PC-3 (cell line): ENCODE data around the gene OR2C3. TPM values are rescaled to one million over a fixed set of nuclear protein-coding genes. Genes with fewer than 3 reads are reported as not detected.
A peak's percentile ranks its signal among the peaks of the same experiment; 100 is the strongest.

Experiments
- ATAC-seq: fragments of 200-7000 bp; cut with Tn5 transposase; 2 replicates; pipeline ENCODE4 v1.9.1; 2020; ENCODE audit warnings: mild to moderate bottlenecking, moderate library complexity
- BruUV-seq: library from RNA; stranded (reverse); fragments of 400-500 nt; replicated peaks from 2 replicates; lab custom pipeline; 2021; lab: Mats Ljungman, UMichigan
- CTCF ChIA-PET: fragments of 300-600 bp; sonication (Branson Sonifier 250); formaldehyde crosslinking; loops from one replicate; lab custom pipeline; 2022; ENCODE audit warnings: antibody characterized with exemption; lab: Charles Lee
- POLR2A ChIA-PET: fragments of 300-600 bp; sonication (Branson Sonifier 250); formaldehyde crosslinking; loops from one replicate; lab custom pipeline; 2022; ENCODE audit warnings: antibody characterized with exemption; ENCODE audit not compliant: unreplicated experiment; lab: Charles Lee
- DNase-seq: peaks from one replicate; pipeline ENCODE4 v3.0.0-alpha.2; 2015
- H2AFZ ChIP-seq: fragments of 300-600 bp; sonication (generic); 2 replicates; pipeline ENCODE4 v1.6.0; 2016; ENCODE audit warnings: antibody characterized with exemption, low read length
- H3F3A ChIP-seq: fragments of 300-600 bp; sonication (generic); one replicate; pipeline ENCODE4 v1.6.0; 2017; ENCODE audit warnings: antibody characterized with exemption, low read length, control low read depth, mild to moderate bottlenecking; ENCODE audit not compliant: unreplicated experiment
- H3K27ac ChIP-seq: fragments of 300-600 bp; sonication (generic); 2 replicates; pipeline ENCODE4 v1.5.1; 2016; ENCODE audit warnings: mild to moderate bottlenecking, low read length
- H3K27me3 ChIP-seq: fragments of 300-600 bp; sonication (generic); 2 replicates; pipeline ENCODE4 v1.6.1; 2016; ENCODE audit warnings: low read length, mixed read lengths
- H3K36me3 ChIP-seq: fragments of 300-600 bp; sonication (generic); 2 replicates; pipeline ENCODE4 v1.6.1; 2016; ENCODE audit warnings: low read depth, mixed run types, low read length, mixed read lengths
- H3K4me1 ChIP-seq: fragments of 300-600 bp; sonication (generic); 2 replicates; pipeline ENCODE4 v1.5.1; 2016; ENCODE audit warnings: low read length; ENCODE audit not compliant: insufficient read depth
- H3K4me2 ChIP-seq: fragments of 300-600 bp; sonication (generic); 2 replicates; pipeline ENCODE4 v1.6.0; 2016; ENCODE audit warnings: low read length
- H3K4me3 ChIP-seq: fragments of 300-600 bp; sonication (generic); 2 replicates; pipeline ENCODE4 v1.5.1; 2016; ENCODE audit warnings: mild to moderate bottlenecking, low read length, mixed read lengths
- H3K79me2 ChIP-seq: fragments of 300-600 bp; sonication (generic); 2 replicates; pipeline ENCODE4 v1.6.1; 2017; ENCODE audit warnings: low read length, mixed read lengths
- H3K9ac ChIP-seq: fragments of 300-600 bp; sonication (generic); 2 replicates; pipeline ENCODE4 v1.6.0; 2016; ENCODE audit warnings: mild to moderate bottlenecking, low read length
- H3K9me2 ChIP-seq: fragments of 300-600 bp; sonication (generic); replicated peaks from 2 replicates; pipeline ENCODE4 v1.6.1; 2016; ENCODE audit warnings: mixed run types, low read length, mixed read lengths
- H3K9me3 ChIP-seq: fragments of 300-600 bp; sonication (generic); 2 replicates; pipeline ENCODE4 v1.6.1; 2016; ENCODE audit warnings: low read length, mixed read lengths
- H4K20me1 ChIP-seq: fragments of 300-600 bp; sonication (generic); 2 replicates; pipeline ENCODE4 v1.6.1; 2016; ENCODE audit warnings: low read length, mixed read lengths
- CTCF ChIP-seq: fragments of 300-600 bp; sonication (generic); conservative IDR thresholded peaks from 2 replicates; pipeline ENCODE4 v1.5.1; 2017; ENCODE audit warnings: antibody characterized with exemption, low read depth, mild to moderate bottlenecking, low read length
- EZH2 ChIP-seq: fragments of 300-600 bp; sonication (generic); IDR thresholded peaks from one replicate; pipeline ENCODE4 v1.6.1; 2017; ENCODE audit warnings: antibody characterized with exemption, mild to moderate bottlenecking, low read length; ENCODE audit not compliant: unreplicated experiment
- EZH2phosphoT487 ChIP-seq: fragments of 300-600 bp; sonication (generic); IDR thresholded peaks from 2 replicates; pipeline ENCODE4 v1.6.1; 2018; ENCODE audit warnings: mild to moderate bottlenecking, antibody characterized with exemption, low read length, borderline replicate concordance
- intact Hi-C: fragments of 100-400 bp; cut with micrococcal nuclease; formaldehyde crosslinking; loops from 2 replicates; pipeline ENCODE4 v1.9.0; 2023
- total RNA-seq: library from RNA; depleted of rRNA; stranded (reverse); fragments of >200 nt; gene quantifications from 2 replicates; pipeline ENCODE4 v1.2.3, GENCODE V29; 2014

The OR2C3 gene
- total RNA-seq, 1 experiment from 2014 or later, result not detected

GRCh38 chr1:247576514-247576913 lies 40.3 kb upstream of the OR2C3 start:
- Histone ChIP-seq H3K9me3 (no peaks in the 10 kb centered on the region), H2AFZ (no peak overlapping the region), H3K36me3 (no peaks in the 10 kb centered on the region), H4K20me1 (no peaks in the 10 kb centered on the region), H3K4me2 (no peak overlapping the region), H3K4me3 (no peak overlapping the region), H3K9me2 (no peaks in the 10 kb centered on the region), H3K27me3 (peaks cover 21% of the 10 kb centered on the region; the same call in 1 of the 2 replicates), H3K4me1 (no peaks in the 10 kb centered on the region), H3K79me2 (no peaks in the 10 kb centered on the region), H3F3A (no peaks in the 10 kb centered on the region), H3K27ac (no peak overlapping the region), H3K9ac (no peak overlapping the region)
- ChIA-PET CTCF (no interaction called here), POLR2A (no interaction called here)
- BruUV-seq, result no TSS peak
- TF ChIP-seq CTCF (peak; percentile 95), EZH2phosphoT487 (no peak), EZH2 (no peak)
- intact Hi-C loops, result loop anchor here (1.0 to 10.0 kb wide), 7 partner anchors 47 to 338 kb away; partner anchors contain the start of gene TRIM58
- DNase-seq (peak; percentile 82), ATAC-seq (peak; percentile 63)

GRCh38 chr1:247574664-247575063 lies 38.4 kb upstream of the OR2C3 start:
- H3K9me3 ChIP-seq, result no peaks in the 10 kb centered on the region
- no TSS peak for BruUV-seq
- peak; percentile 64; the same call in 1 of the 2 replicates for ATAC-seq

More at GRCh38 chr1:247574664-247575063, 38.4 kb upstream of the OR2C3 start:
- H3K79me2 ChIP-seq, result no peaks in the 10 kb centered on the region
- H3K4me2 ChIP-seq, result no peak overlapping the region
- no peaks in the 10 kb centered on the region for H3K9me2 ChIP-seq
- CTCF ChIA-PET, result no interaction called here
- no peak overlapping the region for H3K4me3 ChIP-seq
- H3K9ac ChIP-seq, result no peak overlapping the region
- no peak overlapping the region for H2AFZ ChIP-seq
- POLR2A ChIA-PET, result no interaction called here
- DNase-seq, result peak; percentile 65
- H3K36me3 ChIP-seq, result no peaks in the 10 kb centered on the region
- TF ChIP-seq EZH2phosphoT487 (no peak), EZH2 (no peak), CTCF (no peak)
- peaks cover 21% of the 10 kb centered on the region; the same call in 1 of the 2 replicates for H3K27me3 ChIP-seq
- no peaks in the 10 kb centered on the region for H3F3A ChIP-seq
- no peaks in the 10 kb centered on the region for H4K20me1 ChIP-seq
- no peak overlapping the region for H3K27ac ChIP-seq
- H3K4me1 ChIP-seq, result no peaks in the 10 kb centered on the region
- intact Hi-C loops, result loop anchor here (5.0 to 10.0 kb wide), 2 partner anchors 283 to 340 kb away; partner anchors contain the start of gene TRIM58
